Endodermal cell (in vitro differentiated cells): ENCODE measurements around the gene PSAP. TPM values are rescaled to one million over a fixed set of nuclear protein-coding genes. Genes with fewer than 3 reads are reported as not detected.

Source experiments
- DNase-seq: peaks from one replicate; pipeline ENCODE4 v3.0.0-alpha.2; 2017
- H3K27ac ChIP-seq: 2 replicates; pipeline ENCODE4 v1.5.1; 2013; ENCODE audit warnings: mild to moderate bottlenecking, low read depth, low read length, moderate library complexity
- H3K27me3 ChIP-seq: 2 replicates; pipeline ENCODE4 v1.6.1; 2013; ENCODE audit warnings: mild to moderate bottlenecking, low read length, moderate library complexity; ENCODE audit not compliant: insufficient read depth, control insufficient read depth, poor library complexity, severe bottlenecking
- H3K36me3 ChIP-seq: 2 replicates; pipeline ENCODE4 v1.7.0; 2013; ENCODE audit warnings: mild to moderate bottlenecking, low read length, moderate library complexity; ENCODE audit not compliant: control insufficient read depth, insufficient read depth
- H3K4me1 ChIP-seq: one replicate; pipeline ENCODE4 v1.7.0; 2013; ENCODE audit warnings: low read length; ENCODE audit not compliant: control insufficient read depth, insufficient read depth
- H3K4me3 ChIP-seq: 2 replicates; pipeline ENCODE4 v1.5.1; 2013; ENCODE audit warnings: mild to moderate bottlenecking, low read length, moderate library complexity
- H3K9ac ChIP-seq: 2 replicates; pipeline ENCODE4 v1.6.1; 2013; ENCODE audit warnings: mild to moderate bottlenecking, low read length, moderate library complexity; ENCODE audit not compliant: poor library complexity, severe bottlenecking; ENCODE audit errors: extremely low read depth
- H3K9me3 ChIP-seq: 2 replicates; pipeline ENCODE4 v1.6.1; 2013; ENCODE audit warnings: mild to moderate bottlenecking, low read length, moderate library complexity; ENCODE audit not compliant: control insufficient read depth
- H3K27ac Mint-ChIP-seq: 2 replicates; pipeline ENCODE4 v1.8.0; 2020; ENCODE audit warnings: mixed read lengths
- H3K27me3 Mint-ChIP-seq: 2 replicates; pipeline ENCODE4 v1.8.0; 2021; ENCODE audit warnings: mild to moderate bottlenecking, mixed read lengths; ENCODE audit not compliant: insufficient read depth
- H3K36me3 Mint-ChIP-seq: 2 replicates; pipeline ENCODE4 v1.8.0; 2020; ENCODE audit warnings: low read depth, mixed read lengths
- H3K4me1 Mint-ChIP-seq: 2 replicates; pipeline ENCODE4 v1.8.0; 2020; ENCODE audit warnings: mixed read lengths
- H3K4me3 Mint-ChIP-seq: 2 replicates; pipeline ENCODE4 v1.8.0; 2020; ENCODE audit warnings: mild to moderate bottlenecking, moderate library complexity, mixed read lengths
- H3K9me3 Mint-ChIP-seq: 2 replicates; pipeline ENCODE4 v1.8.0; 2020; ENCODE audit warnings: mild to moderate bottlenecking, mixed read lengths
- WGBS, 2 experiments: methylation state at CpG; one replicate each; pipeline versions ENCODE4 v1.1.5 to v1.1.7; 2013; ENCODE audit warnings: missing lambda C conversion rate in 2 of 2, mixed read lengths in 1 of 2; ENCODE audit not compliant: insufficient coverage in 1 of 2, insufficient read length in 1 of 2; 5-methylcytosine and 5-hydroxymethylcytosine counted together
- total RNA-seq, 2 donors: library from RNA; stranded (reverse); fragmentation: NEBNext Ultra II Directional in 1 of 2; extraction: Animal tissue kit (Norgen Biotek cat#: 25700) in 1 of 2; gene quantifications; 2 replicates in 1 of 2; 3 replicates in 1 of 2; pipeline ENCODE4 v1.2.1, GENCODE V29; 2021
- TF ChIP-seq, protein P1 (sequence below): fragments of 200-600 bp; sonication (generic); conservative IDR thresholded peaks from 2 replicates; pipeline ENCODE4 v1.5.0; 2021; ENCODE audit warnings: antibody characterized with exemption, mild to moderate bottlenecking

PSAP gene
- total RNA-seq, 2 donors from 2014 or later, result 456 to 549 TPM

DNA sequence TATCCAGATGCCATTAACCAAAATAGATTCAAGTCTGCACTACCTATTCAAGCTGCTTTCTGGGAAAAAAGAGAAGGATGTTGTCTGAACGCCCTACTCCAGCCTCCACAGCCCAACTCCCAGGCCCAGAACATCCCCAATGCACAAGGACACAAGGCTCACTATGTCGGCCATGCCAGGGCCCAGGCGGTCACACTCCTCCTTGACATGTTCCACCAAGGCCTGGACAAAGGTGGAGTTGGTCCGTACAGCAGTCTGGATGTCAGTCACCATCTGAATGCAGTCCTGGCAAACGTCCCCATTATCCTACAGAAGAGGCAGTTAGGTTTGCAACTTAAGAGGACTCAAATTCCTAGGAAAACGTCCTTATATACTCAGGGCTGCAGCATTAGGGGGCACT is 23.2 kb downstream of the PSAP start:
- H3K27ac Mint-ChIP-seq, result no peak overlapping the region
- H3K9ac ChIP-seq, result no peak overlapping the region
- H3K27ac ChIP-seq, result no peak overlapping the region
- TF ChIP-seq, protein P1, sequence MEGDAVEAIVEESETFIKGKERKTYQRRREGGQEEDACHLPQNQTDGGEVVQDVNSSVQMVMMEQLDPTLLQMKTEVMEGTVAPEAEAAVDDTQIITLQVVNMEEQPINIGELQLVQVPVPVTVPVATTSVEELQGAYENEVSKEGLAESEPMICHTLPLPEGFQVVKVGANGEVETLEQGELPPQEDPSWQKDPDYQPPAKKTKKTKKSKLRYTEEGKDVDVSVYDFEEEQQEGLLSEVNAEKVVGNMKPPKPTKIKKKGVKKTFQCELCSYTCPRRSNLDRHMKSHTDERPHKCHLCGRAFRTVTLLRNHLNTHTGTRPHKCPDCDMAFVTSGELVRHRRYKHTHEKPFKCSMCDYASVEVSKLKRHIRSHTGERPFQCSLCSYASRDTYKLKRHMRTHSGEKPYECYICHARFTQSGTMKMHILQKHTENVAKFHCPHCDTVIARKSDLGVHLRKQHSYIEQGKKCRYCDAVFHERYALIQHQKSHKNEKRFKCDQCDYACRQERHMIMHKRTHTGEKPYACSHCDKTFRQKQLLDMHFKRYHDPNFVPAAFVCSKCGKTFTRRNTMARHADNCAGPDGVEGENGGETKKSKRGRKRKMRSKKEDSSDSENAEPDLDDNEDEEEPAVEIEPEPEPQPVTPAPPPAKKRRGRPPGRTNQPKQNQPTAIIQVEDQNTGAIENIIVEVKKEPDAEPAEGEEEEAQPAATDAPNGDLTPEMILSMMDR, result no peak
- H3K27me3 Mint-ChIP-seq, result no peaks in the 10 kb centered on the region
- DNase-seq, result no peak
- H3K36me3 ChIP-seq, result peaks cover 88% of the 10 kb centered on the region
- H3K9me3 ChIP-seq, result no peaks in the 10 kb centered on the region
- H3K9me3 Mint-ChIP-seq, result no peaks in the 10 kb centered on the region
- H3K36me3 Mint-ChIP-seq, result peaks cover 85% of the 10 kb centered on the region
- H3K4me3 ChIP-seq, result no peak overlapping the region
- 86 to 94% methylated on average over 3 to 6 of the region's 6 CpGs for WGBS, 2 experiments
- H3K4me1 Mint-ChIP-seq, result no peaks in the 10 kb centered on the region
- H3K4me3 Mint-ChIP-seq, result no peak overlapping the region
- no peaks in the 10 kb centered on the region for H3K27me3 ChIP-seq
- no peaks in the 10 kb centered on the region for H3K4me1 ChIP-seq

DNA sequence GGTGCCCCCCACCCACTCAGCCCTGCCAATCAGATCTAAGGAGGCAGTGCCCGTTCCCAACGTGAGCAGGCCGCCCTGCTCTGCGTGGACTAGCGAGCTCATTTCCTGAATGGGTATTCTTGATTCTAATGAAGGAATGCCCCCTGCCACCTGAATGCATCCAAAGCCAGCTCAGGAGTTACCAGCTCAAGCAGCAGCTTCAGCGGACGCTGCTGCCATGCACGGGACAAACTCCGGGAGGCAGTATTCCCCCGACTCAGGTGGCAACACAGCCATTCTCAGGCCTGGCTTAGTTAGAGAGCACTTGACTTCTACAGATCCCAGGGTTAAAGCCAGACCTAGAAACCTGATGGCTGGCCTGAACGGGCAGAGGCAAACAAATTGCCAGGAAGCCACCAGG is 25.8 kb downstream of the PSAP start:
- Mint-ChIP-seq H3K27ac (peak overlapping the region; percentile 19), H3K4me1 (no peaks in the 10 kb centered on the region), H3K36me3 (peaks cover 83% of the 10 kb centered on the region), H3K27me3 (no peaks in the 10 kb centered on the region), H3K4me3 (no peak overlapping the region), H3K9me3 (no peaks in the 10 kb centered on the region)
- no peak overlapping the region for H3K4me3 ChIP-seq
- no peaks in the 10 kb centered on the region for H3K9me3 ChIP-seq
- H3K4me1 ChIP-seq, result no peaks in the 10 kb centered on the region
- TF ChIP-seq, protein P1, result peak; percentile 29
- 87 to 89% methylated on average over 9 to 11 of the region's 11 CpGs for WGBS, 2 experiments
- no peaks in the 10 kb centered on the region for H3K27me3 ChIP-seq
- no peak overlapping the region for H3K27ac ChIP-seq
- H3K9ac ChIP-seq, result no peak overlapping the region
- DNase-seq, result no peak
- peaks cover 90% of the 10 kb centered on the region for H3K36me3 ChIP-seq

DNA sequence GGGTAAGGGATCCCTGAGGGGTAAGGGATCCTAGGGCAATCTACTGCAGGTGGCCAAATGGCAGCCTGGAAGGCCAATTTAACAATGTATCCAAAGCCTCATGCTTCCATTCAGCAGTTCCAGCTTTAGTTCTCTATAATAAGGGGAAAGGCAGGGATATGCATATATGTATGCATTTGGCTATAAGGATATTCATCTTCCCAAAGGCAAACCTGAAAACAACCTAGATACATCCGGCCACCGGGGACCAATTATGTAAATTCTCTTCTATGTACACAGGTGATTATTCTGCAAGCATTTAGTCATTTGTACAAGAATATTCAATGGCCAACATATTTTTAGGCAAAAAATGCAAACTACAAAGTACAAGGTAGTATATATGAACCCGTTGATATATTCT is 26.7 kb downstream of the PSAP start:
- TF ChIP-seq, protein P1, result no peak
- peaks cover 92% of the 10 kb centered on the region for H3K36me3 ChIP-seq
- H3K36me3 Mint-ChIP-seq, result peaks cover 85% of the 10 kb centered on the region

More for the DNA sequence above, 26.7 kb downstream of the PSAP start:
- no peak overlapping the region for H3K4me3 ChIP-seq
- 94% methylated on average over 2 of the region's 3 CpGs; no CpG with 5 or more reads in 1 of the 2 experiments for WGBS, 2 experiments
- H3K9me3 Mint-ChIP-seq, result no peaks in the 10 kb centered on the region
- no peak overlapping the region for H3K4me3 Mint-ChIP-seq
- no peaks in the 10 kb centered on the region for H3K9me3 ChIP-seq
- no peak overlapping the region for H3K9ac ChIP-seq
- H3K4me1 ChIP-seq, result no peaks in the 10 kb centered on the region
- no peaks in the 10 kb centered on the region for H3K27me3 ChIP-seq
- DNase-seq, result no peak
- no peaks in the 10 kb centered on the region for H3K4me1 Mint-ChIP-seq
- no peak overlapping the region for H3K27ac ChIP-seq
- H3K27me3 Mint-ChIP-seq, result no peaks in the 10 kb centered on the region
- peak overlapping the region; percentile 59 for H3K27ac Mint-ChIP-seq
